GM12878 (cell line): ENCODE results near the gene SYPL1. TPM values are rescaled to one million over a fixed set of nuclear protein-coding genes. Genes with fewer than 3 reads are reported as not detected.

ENCODE experiments used
- ATF2 ChIP-seq: IDR thresholded peaks from 2 replicates; pipeline ENCODE4 v1.6.1; 2012; ENCODE audit warnings: low read length, inconsistent platforms
- ATF7 ChIP-seq: fragments of 450-650 bp; IDR thresholded peaks from 2 replicates; pipeline ENCODE4 v1.6.1; 2016; ENCODE audit warnings: low read depth, mild to moderate bottlenecking
- BCLAF1 ChIP-seq: fragments of 450-650 bp; IDR thresholded peaks from 2 replicates; pipeline ENCODE4 v1.6.1; 2017; ENCODE audit warnings: antibody characterized with exemption, mild to moderate bottlenecking, moderate library complexity
- CHD4 ChIP-seq: fragments of 200-600 bp; sonication (generic); IDR thresholded peaks from 2 replicates; pipeline ENCODE4 v1.6.1; 2016; ENCODE audit warnings: mild to moderate bottlenecking
- CREM ChIP-seq: IDR thresholded peaks from 2 replicates; pipeline ENCODE4 v1.6.1; 2014; ENCODE audit warnings: antibody characterized with exemption, low read depth
- E2F4 ChIP-seq: IDR thresholded peaks from 2 replicates; pipeline ENCODE4 v1.6.1; 2012; ENCODE audit warnings: low read depth, low read length, improper control_type of control experiment
- ELK1 ChIP-seq: IDR thresholded peaks from 2 replicates; pipeline ENCODE4 v1.6.1; 2012; ENCODE audit warnings: low read depth, low read length, improper control_type of control experiment
- HCFC1 ChIP-seq: fragments of 150-350 bp; IDR thresholded peaks from 2 replicates; pipeline ENCODE4 v1.6.1; 2014; ENCODE audit warnings: low read length
- JUND ChIP-seq: IDR thresholded peaks from 2 replicates; pipeline ENCODE4 v1.6.1; 2012; ENCODE audit warnings: low read depth, mild to moderate bottlenecking, low read length, improper control_type of control experiment, moderate library complexity
- MAX ChIP-seq: IDR thresholded peaks from 2 replicates; pipeline ENCODE4 v1.6.1; 2012; ENCODE audit warnings: low read depth, low read length, improper control_type of control experiment
- MEF2B ChIP-seq: fragments of 450-650 bp; IDR thresholded peaks from 2 replicates; pipeline ENCODE4 v1.6.1; 2018; ENCODE audit warnings: mild to moderate bottlenecking, moderate library complexity; ENCODE audit not compliant: partially characterized antibody, poor library complexity, severe bottlenecking
- NFIC ChIP-seq: IDR thresholded peaks from 2 replicates; pipeline ENCODE4 v1.6.1; 2012; ENCODE audit warnings: low read depth, mild to moderate bottlenecking, inconsistent platforms, low read length, moderate library complexity
- NR2F1 ChIP-seq: fragments of 450-650 bp; conservative IDR thresholded peaks from 2 replicates; pipeline ENCODE4 v1.6.1; 2017; ENCODE audit warnings: mild to moderate bottlenecking
- POLR2AphosphoS2 ChIP-seq: IDR thresholded peaks from 2 replicates; pipeline ENCODE4 v1.6.1; 2011; ENCODE audit warnings: low read depth, mild to moderate bottlenecking, low read length, improper control_type of control experiment, moderate library complexity
- POLR2AphosphoS5 ChIP-seq: IDR thresholded peaks from 2 replicates; pipeline ENCODE4 v1.6.1; 2011; ENCODE audit warnings: mild to moderate bottlenecking, low read length, inconsistent platforms
- SREBF2 ChIP-seq: IDR thresholded peaks from 2 replicates; pipeline ENCODE4 v1.6.1; 2012; ENCODE audit warnings: mild to moderate bottlenecking, low read length
- TAF1 ChIP-seq: IDR thresholded peaks from 2 replicates; pipeline ENCODE4 v1.6.1; 2011; ENCODE audit warnings: mild to moderate bottlenecking, low read depth, low read length, borderline replicate concordance
- TCF7 ChIP-seq: IDR thresholded peaks from 2 replicates; pipeline ENCODE4 v1.6.1; 2014; ENCODE audit warnings: antibody characterized with exemption, borderline replicate concordance
- ZNF24 ChIP-seq: fragments of 450-650 bp; IDR thresholded peaks from 2 replicates; pipeline ENCODE4 v1.6.1; 2017; ENCODE audit warnings: antibody characterized with exemption, mild to moderate bottlenecking
- ZNF384 ChIP-seq: IDR thresholded peaks from 2 replicates; pipeline ENCODE4 v1.6.1; 2012; ENCODE audit warnings: low read depth, mild to moderate bottlenecking, low read length, improper control_type of control experiment, borderline replicate concordance
- ZNF687 ChIP-seq: fragments of 450-650 bp; IDR thresholded peaks from 2 replicates; pipeline ENCODE4 v1.6.1; 2017; ENCODE audit warnings: mild to moderate bottlenecking, moderate library complexity
- polyA plus RNA-seq, 11 experiments: library from polyadenylated mRNA; depleted of rRNA in 4 of 11; unstranded in 6 of 11; stranded (reverse) in 5 of 11; fragments of >200 nt; fragmentation: Nextera tagmentation in 4 of 11; fragmentation: Illumina TruSeq in 1 of 11; extraction: Ambion mirVana in 4 of 11; extraction: Trizol in 1 of 11; gene quantifications; 1 replicate in 1 of 11; 2 replicates in 10 of 11; pipeline versions ENCODE4 v1.2.1 to v1.2.3, GENCODE V29; 2011 to 2016; ENCODE audit warnings: inconsistent platforms in 2 of 11, missing spikeins in 2 of 11, low read depth in 1 of 11
- total RNA-seq, 4 experiments: library from RNA; depleted of rRNA in 3 of 4; stranded (reverse); fragments of >200 nt in 3 of 4; fragmentation: Illumina TruSeq in 1 of 4; extraction: Trizol in 1 of 4; gene quantifications; 2 replicates each; pipeline versions ENCODE4 v1.2.1 to v1.2.3, GENCODE V29; 2013 to 2021

SYPL1 gene
- total and polyA plus RNA-seq, 10 of the 15 experiments (the other 5 are each of a cell fraction or from before 2014, with no cell fraction given), result 34.5 to 177 (median 87.3) TPM

GRCh38 chr7:106108991-106109390 lies 3.1 kb downstream of the SYPL1 start (continued):
- TF ChIP-seq ZNF384, result 0 out of 2 replicates have a peak, but pooled peaks have one; percentile 14
- no peak for TF ChIP-seq CHD4
- no peak for TF ChIP-seq MAX
- no peak for TF ChIP-seq BCLAF1
- no peak for TF ChIP-seq ELK1
- TF ChIP-seq POLR2AphosphoS2, result no peak
- TF ChIP-seq NFIC, result no peak
- peak; percentile 45; the same call in 1 of the 2 replicates for TF ChIP-seq ZNF24
- TF ChIP-seq MEF2B, result no peak
- no peak for TF ChIP-seq JUND
- TF ChIP-seq ATF2, result no peak
- no peak for TF ChIP-seq TCF7
- TF ChIP-seq TAF1, result no peak
- TF ChIP-seq POLR2AphosphoS5, result no peak
- TF ChIP-seq NR2F1, result no peak
- no peak for TF ChIP-seq E2F4
- no peak for TF ChIP-seq HCFC1
- TF ChIP-seq ZNF687, result no peak
- TF ChIP-seq ATF7, result no peak
- TF ChIP-seq CREM, result no peak
- no peak for TF ChIP-seq SREBF2
- TF ChIP-seq, all 136 proteins: peak for 4
